Measurements from ENCODE around the gene RNF208. TPM values are rescaled to one million over a fixed set of nuclear protein-coding genes. Genes with fewer than 3 reads are reported as not detected.

The RNF208 gene
- total and polyA plus RNA-seq, 10 of the 15 experiments (the other 5 are each of a cell fraction or from before 2014, with no cell fraction given) = 0.06 to 10.7 (median 0.77) TPM

GRCh38 chr9:137215196-137215986 lies 6.6 kb downstream of the RNF208 start:
- intact Hi-C loops (cut with micrococcal nuclease; ENCODE audit: unreplicated experiment) = no loop called here
- ChIA-PET RAD21 (ENCODE audit: unreplicated experiment) (no interaction called here), CTCF (no interaction called here), SMC1A (ENCODE audit: uncharacterized antibody, unreplicated experiment) (no interaction called here), POLR2A (interaction anchor here (1.2 kb wide), 1 partner anchor 15 kb away, joined by 4 read pairs; the partner anchor contains the start of gene TPRN)
- H3K4me3 ChIP-seq = no peak overlapping the region
- H3K27me3 ChIP-seq (replicated peaks in 1 of 2; ENCODE audit: control insufficient read depth in 2 of 2, insufficient read depth in 2 of 2, low read length in 1 of 2) = no peaks in the 10 kb centered on the region
- H3K9ac ChIP-seq (ENCODE audit: control insufficient read depth, insufficient read depth, low read length) = no peak overlapping the region
- in situ Hi-C loops (cut with MboI) = no loop called here
- no peaks in the 10 kb centered on the region for H3K4me1 ChIP-seq (ENCODE audit: control insufficient read depth, insufficient read depth, low read length)
- H3K27ac ChIP-seq (ENCODE audit: control insufficient read depth, insufficient read depth) = no peak overlapping the region
- BruUV-seq (replicated peaks) = no TSS peak
- H3K9me3 ChIP-seq (replicated peaks; ENCODE audit: control insufficient read depth, insufficient read depth, low read length) = no peaks in the 10 kb centered on the region
- 85% methylated on average over 20 of the region's 22 CpGs for WGBS (ENCODE audit: insufficient coverage, insufficient replicate concordance, low lambda C conversion rate, missing lambda C conversion rate)
- FAIRE-seq = no peak
- H2AFZ ChIP-seq (ENCODE audit: control insufficient read depth, low read depth, low read length) = no peak overlapping the region
- no peak overlapping the region for H3K4me2 ChIP-seq (ENCODE audit: control insufficient read depth, insufficient read depth)
- H3K79me2 ChIP-seq (ENCODE audit: control insufficient read depth, insufficient read depth, low read length) = no peaks in the 10 kb centered on the region
- no peak for ATAC-seq
- no peaks in the 10 kb centered on the region for H4K20me1 ChIP-seq (ENCODE audit: control insufficient read depth, insufficient read depth)
- TF ChIP-seq HCFC1 (IDR thresholded peaks at IDR 0.05; ENCODE audit: low read length) = no peak
- no peak for TF ChIP-seq ASH2L (IDR thresholded peaks at IDR 0.05; ENCODE audit: borderline replicate concordance, low read depth)
- no peak for TF ChIP-seq CEBPB (IDR thresholded peaks at IDR 0.05; ENCODE audit: borderline replicate concordance in 1 of 2, low read depth in 2 of 2, low read length in 2 of 2)
- TF ChIP-seq NR2F1 (conservative IDR thresholded peaks at IDR 0.05) = no peak
- TF ChIP-seq SIN3A (IDR thresholded peaks at IDR 0.05; ENCODE audit: low read depth, low read length) = no peak
- no peak for TF ChIP-seq PKNOX1 (IDR thresholded peaks at IDR 0.05)
- TF ChIP-seq, protein P1, sequence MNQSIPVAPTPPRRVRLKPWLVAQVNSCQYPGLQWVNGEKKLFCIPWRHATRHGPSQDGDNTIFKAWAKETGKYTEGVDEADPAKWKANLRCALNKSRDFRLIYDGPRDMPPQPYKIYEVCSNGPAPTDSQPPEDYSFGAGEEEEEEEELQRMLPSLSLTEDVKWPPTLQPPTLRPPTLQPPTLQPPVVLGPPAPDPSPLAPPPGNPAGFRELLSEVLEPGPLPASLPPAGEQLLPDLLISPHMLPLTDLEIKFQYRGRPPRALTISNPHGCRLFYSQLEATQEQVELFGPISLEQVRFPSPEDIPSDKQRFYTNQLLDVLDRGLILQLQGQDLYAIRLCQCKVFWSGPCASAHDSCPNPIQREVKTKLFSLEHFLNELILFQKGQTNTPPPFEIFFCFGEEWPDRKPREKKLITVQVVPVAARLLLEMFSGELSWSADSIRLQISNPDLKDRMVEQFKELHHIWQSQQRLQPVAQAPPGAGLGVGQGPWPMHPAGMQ (IDR thresholded peaks at IDR 0.05; ENCODE audit: borderline replicate concordance) = no peak
- no peak for TF ChIP-seq ATF7 (IDR thresholded peaks at IDR 0.05; ENCODE audit: low read depth)
- TF ChIP-seq PRDM15 (CRISPR knock-in tag; IDR thresholded peaks at IDR 0.05) = no peak
- no peak for TF ChIP-seq SMC3 (IDR thresholded peaks at IDR 0.05; ENCODE audit: borderline replicate concordance, low read length)
- no peak for TF ChIP-seq ZNF24 (IDR thresholded peaks at IDR 0.05)
- TF ChIP-seq RCOR1 (conservative IDR thresholded peaks at IDR 0.05; ENCODE audit: low read depth, low read length) = no peak
- TF ChIP-seq HDAC2 (IDR thresholded peaks at IDR 0.05) = no peak
- no peak for TF ChIP-seq SREBF1 (IDR thresholded peaks at IDR 0.05; ENCODE audit: low read length)
- TF ChIP-seq MXI1 (IDR thresholded peaks at IDR 0.05; ENCODE audit: low read depth, low read length) = no peak
- TF ChIP-seq ZNF217 (IDR thresholded peaks at IDR 0.05) = no peak
- no peak for TF ChIP-seq SIX5 (IDR thresholded peaks at IDR 0.05; ENCODE audit: low read depth, low read length, severe bottlenecking)
- no peak for DNase-seq (ENCODE audit: low read depth, low spot score)
- peaks cover 0 to 2% of the 10 kb centered on the region in 2 experiments; a peak in 3 of 4 replicates for H3K36me3 ChIP-seq (ENCODE audit: control insufficient read depth in 2 of 2, insufficient read depth in 2 of 2, low read length in 1 of 2)
